HepG2 (cell line): ENCODE results near the gene ENTPD5. TPM values are rescaled to one million over a fixed set of nuclear protein-coding genes. Genes with fewer than 3 reads are reported as not detected.

Experiments used
- HMG20A ChIP-seq: IDR thresholded peaks from 2 replicates; pipeline ENCODE4 v1.6.1; 2016; ENCODE audit warnings: borderline replicate concordance
- NCOR1 ChIP-seq: fragments of 200-600 bp; sonication (generic); IDR thresholded peaks from 2 replicates; pipeline ENCODE4 v1.7.0; 2017; ENCODE audit warnings: antibody characterized with exemption, low read length, borderline replicate concordance
- NFYB ChIP-seq: sonication (generic); formaldehyde crosslinking; IDR thresholded peaks from 2 replicates; pipeline ENCODE4 v1.4.0; 2020; ENCODE audit warnings: missing genetic modification reagents
- PAF1 ChIP-seq: IDR thresholded peaks from 2 replicates; pipeline ENCODE4 v1.6.1; 2016; ENCODE audit warnings: missing genetic modification reagents, missing compliant biosample characterization
- RAD51 ChIP-seq: fragments of 450-650 bp; IDR thresholded peaks from 2 replicates; pipeline ENCODE4 v1.6.1; 2016; ENCODE audit warnings: borderline replicate concordance
- SMAD3 ChIP-seq: sonication (generic); formaldehyde crosslinking; IDR thresholded peaks from 2 replicates; pipeline ENCODE4 v1.4.0; 2020; ENCODE audit warnings: missing genetic modification reagents
- XRCC5 ChIP-seq: fragments of 200-400 bp; formaldehyde crosslinking; optimal IDR thresholded peaks from 2 replicates; pipeline ENCODE3; 2017; ENCODE audit warnings: mild to moderate bottlenecking, low read length
- ZFP82 ChIP-seq: sonication (generic); formaldehyde crosslinking; IDR thresholded peaks from 2 replicates; pipeline ENCODE4 v1.5.1; 2020; ENCODE audit warnings: mild to moderate bottlenecking, missing genetic modification reagents, borderline replicate concordance
- ZMYM3 ChIP-seq: sonication (generic); formaldehyde crosslinking; IDR thresholded peaks from 2 replicates; pipeline ENCODE4 v1.5.1; 2020; ENCODE audit warnings: mild to moderate bottlenecking, missing genetic modification reagents
- ZNF737 ChIP-seq: sonication (generic); formaldehyde crosslinking; IDR thresholded peaks from 2 replicates; pipeline ENCODE4 v1.5.0; 2020; ENCODE audit warnings: missing genetic modification reagents, mild to moderate bottlenecking, borderline replicate concordance
- ZNF749 ChIP-seq: sonication (generic); formaldehyde crosslinking; IDR thresholded peaks from 2 replicates; pipeline ENCODE4 v1.8.0; 2022; ENCODE audit warnings: mild to moderate bottlenecking, missing genetic modification reagents, moderate library complexity, borderline replicate concordance
- ZNF772 ChIP-seq: sonication (generic); formaldehyde crosslinking; IDR thresholded peaks from 2 replicates; pipeline ENCODE4 v1.5.0; 2020; ENCODE audit warnings: mild to moderate bottlenecking, missing genetic modification reagents
- ZNF883 ChIP-seq: sonication (generic); formaldehyde crosslinking; IDR thresholded peaks from 2 replicates; pipeline ENCODE4 v1.5.1; 2020; ENCODE audit warnings: mild to moderate bottlenecking, missing genetic modification reagents; ENCODE audit errors: not compliant biosample characterization
- polyA plus RNA-seq, 8 experiments: library from polyadenylated mRNA; depleted of rRNA in 3 of 8; stranded (reverse) in 7 of 8; unstranded in 1 of 8; fragments of >200 nt; fragmentation: Illumina TruSeq in 4 of 8; extraction: Trizol in 4 of 8; gene quantifications; 2 replicates each; pipeline versions ENCODE4 v1.2.1 to v1.2.3, GENCODE V29; 2011 to 2016; ENCODE audit warnings: low read depth in 4 of 8, missing spikeins in 1 of 8, mixed read lengths in 1 of 8; ENCODE audit not compliant: insufficient read depth in 1 of 8
- total RNA-seq, 5 experiments: library from RNA; depleted of rRNA; stranded (reverse); fragments of >200 nt; fragmentation: Illumina TruSeq; extraction: Trizol; gene quantifications; 2 replicates each; pipeline ENCODE4 v1.2.3, GENCODE V29; 2016; ENCODE audit warnings: low read depth in 1 of 5
- TF ChIP-seq, protein P1 (sequence below): sonication (generic); formaldehyde crosslinking; IDR thresholded peaks from 2 replicates; pipeline ENCODE4 v1.5.1; 2020; ENCODE audit warnings: missing genetic modification reagents, mild to moderate bottlenecking, borderline replicate concordance
- TF ChIP-seq, protein P2 (sequence below): sonication (generic); formaldehyde crosslinking; IDR thresholded peaks from 2 replicates; pipeline ENCODE4 v1.8.1; 2023; ENCODE audit warnings: mild to moderate bottlenecking, missing genetic modification reagents
- TF ChIP-seq, protein P3 (sequence below): IDR thresholded peaks from 2 replicates; pipeline ENCODE4 v1.6.1; 2016; ENCODE audit warnings: low read depth
- TF ChIP-seq, protein P4 (sequence below), 2 experiments: sonication (generic) in 1 of 2; formaldehyde crosslinking in 1 of 2; IDR thresholded peaks; 2 replicates each; pipeline versions ENCODE4 v1.5.1 to v1.6.1; 2011 to 2020; ENCODE audit warnings: borderline replicate concordance in 1 of 2, low read depth in 1 of 2, low read length in 1 of 2, mild to moderate bottlenecking in 1 of 2, missing genetic modification reagents in 1 of 2, moderate library complexity in 1 of 2
- TF ChIP-seq, protein P5 (sequence below): sonication (generic); formaldehyde crosslinking; IDR thresholded peaks from 2 replicates; pipeline ENCODE4 v1.5.0; 2020; ENCODE audit warnings: missing genetic modification reagents
- TF ChIP-seq, protein P6 (sequence below): sonication (generic); formaldehyde crosslinking; IDR thresholded peaks from 2 replicates; pipeline ENCODE4 v1.8.0; 2022; ENCODE audit warnings: mild to moderate bottlenecking, missing genetic modification reagents, moderate library complexity

Gene ENTPD5
- total and polyA plus RNA-seq, 2 of the 13 experiments (the other 11 are each of a cell fraction or from before 2014, with no cell fraction given): 33.8 to 43.3 TPM

DNA sequence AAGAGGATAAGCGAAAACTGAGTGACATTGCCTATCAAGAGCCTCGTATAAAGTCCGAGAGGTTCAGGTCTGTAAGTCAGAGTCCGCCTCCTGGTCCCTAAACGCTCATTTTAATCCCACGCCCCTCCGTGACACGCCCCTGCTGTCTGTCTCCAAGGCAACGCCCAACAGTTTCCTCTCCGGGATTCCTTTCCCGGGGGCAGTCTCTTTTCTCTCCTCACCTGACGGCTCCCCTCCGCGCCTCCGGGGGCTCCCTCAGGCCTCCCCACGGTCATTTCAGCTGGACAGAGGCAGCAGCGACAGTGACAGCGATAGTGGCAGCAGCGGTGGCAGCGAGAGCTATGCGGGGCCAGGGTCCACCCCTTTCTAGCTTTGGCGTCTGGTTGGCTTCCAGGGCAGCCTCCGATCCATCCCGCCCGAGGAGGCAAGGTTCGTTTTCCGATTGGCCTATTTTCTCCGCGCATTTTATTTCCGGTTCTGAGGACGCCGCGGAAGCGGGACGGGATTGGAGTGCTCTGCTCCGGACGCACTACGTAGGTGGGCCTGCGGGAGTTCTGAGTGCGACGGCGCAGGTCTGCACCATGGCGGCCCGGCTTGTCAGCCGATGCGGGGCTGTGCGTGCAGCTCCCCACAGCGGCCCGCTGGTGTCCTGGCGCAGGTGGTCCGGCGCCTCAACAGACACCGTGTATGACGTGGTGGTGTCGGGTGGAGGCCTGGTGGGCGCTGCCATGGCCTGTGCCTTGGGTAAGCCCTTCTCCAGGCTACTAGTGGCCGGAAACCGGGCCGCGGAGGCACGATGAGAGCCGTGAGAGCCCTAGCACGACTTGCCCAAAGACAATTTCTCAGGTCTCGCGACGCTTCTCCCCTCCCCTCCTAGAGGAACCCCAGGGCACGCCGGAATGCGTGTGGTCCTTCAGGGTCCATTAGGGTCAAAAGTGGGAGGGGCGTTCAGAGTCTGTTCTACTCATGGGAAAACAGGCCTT is 69.0 kb downstream of the ENTPD5 start, which contains the start of the genes COQ6 and FAM161B (continued):
- TF ChIP-seq, protein P1, sequence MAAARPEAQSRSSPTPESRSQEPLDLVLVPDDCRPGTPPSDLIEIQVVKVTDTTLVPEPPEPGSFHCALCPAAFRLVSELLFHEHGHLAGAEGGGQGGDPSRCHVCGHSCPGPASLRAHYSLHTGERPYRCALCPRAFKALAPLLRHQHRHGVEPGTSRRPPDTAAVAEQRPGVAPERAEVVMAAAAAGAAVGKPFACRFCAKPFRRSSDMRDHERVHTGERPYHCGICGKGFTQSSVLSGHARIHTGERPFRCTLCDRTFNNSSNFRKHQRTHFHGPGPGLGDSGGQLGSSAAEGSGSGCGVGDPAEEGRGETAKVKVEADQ (CRISPR knock-in tag): no peak; the same call in 1 of the 2 replicates
- TF ChIP-seq ZNF749 (CRISPR knock-in tag) (peak; percentile 62; the same call in 1 of the 2 replicates), NFYB (CRISPR knock-in tag) (peak; percentile 91), NCOR1 (peak; percentile 73), SMAD3 (CRISPR knock-in tag) (peak; percentile 63; the same call in 1 of the 2 replicates), ZNF883 (CRISPR knock-in tag) (no peak), ZNF737 (no peak), ZFP82 (CRISPR knock-in tag) (no peak), ZMYM3 (no peak), XRCC5 (peak; percentile 32), ZNF772 (peak; percentile 86; the same call in 1 of the 2 replicates), RAD51 (no peak), PAF1 (CRISPR knock-in tag) (no peak), HMG20A (CRISPR knock-in tag) (no peak; the same call in 1 of the 2 replicates)
- TF ChIP-seq, protein P2, sequence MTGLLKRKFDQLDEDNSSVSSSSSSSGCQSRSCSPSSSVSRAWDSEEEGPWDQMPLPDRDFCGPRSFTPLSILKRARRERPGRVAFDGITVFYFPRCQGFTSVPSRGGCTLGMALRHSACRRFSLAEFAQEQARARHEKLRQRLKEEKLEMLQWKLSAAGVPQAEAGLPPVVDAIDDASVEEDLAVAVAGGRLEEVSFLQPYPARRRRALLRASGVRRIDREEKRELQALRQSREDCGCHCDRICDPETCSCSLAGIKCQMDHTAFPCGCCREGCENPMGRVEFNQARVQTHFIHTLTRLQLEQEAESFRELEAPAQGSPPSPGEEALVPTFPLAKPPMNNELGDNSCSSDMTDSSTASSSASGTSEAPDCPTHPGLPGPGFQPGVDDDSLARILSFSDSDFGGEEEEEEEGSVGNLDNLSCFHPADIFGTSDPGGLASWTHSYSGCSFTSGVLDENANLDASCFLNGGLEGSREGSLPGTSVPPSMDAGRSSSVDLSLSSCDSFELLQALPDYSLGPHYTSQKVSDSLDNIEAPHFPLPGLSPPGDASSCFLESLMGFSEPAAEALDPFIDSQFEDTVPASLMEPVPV (CRISPR knock-in tag): peak; percentile 94
- TF ChIP-seq, protein P3, sequence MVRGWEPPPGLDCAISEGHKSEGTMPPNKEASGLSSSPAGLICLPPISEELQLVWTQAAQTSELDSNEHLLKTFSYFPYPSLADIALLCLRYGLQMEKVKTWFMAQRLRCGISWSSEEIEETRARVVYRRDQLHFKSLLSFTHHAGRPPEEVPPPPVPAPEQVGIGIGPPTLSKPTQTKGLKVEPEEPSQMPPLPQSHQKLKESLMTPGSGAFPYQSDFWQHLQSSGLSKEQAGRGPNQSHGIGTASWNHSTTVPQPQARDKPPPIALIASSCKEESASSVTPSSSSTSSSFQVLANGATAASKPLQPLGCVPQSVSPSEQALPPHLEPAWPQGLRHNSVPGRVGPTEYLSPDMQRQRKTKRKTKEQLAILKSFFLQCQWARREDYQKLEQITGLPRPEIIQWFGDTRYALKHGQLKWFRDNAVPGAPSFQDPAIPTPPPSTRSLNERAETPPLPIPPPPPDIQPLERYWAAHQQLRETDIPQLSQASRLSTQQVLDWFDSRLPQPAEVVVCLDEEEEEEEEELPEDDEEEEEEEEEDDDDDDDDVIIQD (CRISPR knock-in tag): peak; percentile 42
- TF ChIP-seq, protein P4, sequence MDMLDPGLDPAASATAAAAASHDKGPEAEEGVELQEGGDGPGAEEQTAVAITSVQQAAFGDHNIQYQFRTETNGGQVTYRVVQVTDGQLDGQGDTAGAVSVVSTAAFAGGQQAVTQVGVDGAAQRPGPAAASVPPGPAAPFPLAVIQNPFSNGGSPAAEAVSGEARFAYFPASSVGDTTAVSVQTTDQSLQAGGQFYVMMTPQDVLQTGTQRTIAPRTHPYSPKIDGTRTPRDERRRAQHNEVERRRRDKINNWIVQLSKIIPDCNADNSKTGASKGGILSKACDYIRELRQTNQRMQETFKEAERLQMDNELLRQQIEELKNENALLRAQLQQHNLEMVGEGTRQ (IDR thresholded peaks at IDR 0.05; ENCODE audit: low read depth, low read length): no peak
- TF ChIP-seq, protein P4 (CRISPR knock-in tag; IDR thresholded peaks at IDR 0.05; ENCODE audit: borderline replicate concordance): no peak
- TF ChIP-seq, protein P5, sequence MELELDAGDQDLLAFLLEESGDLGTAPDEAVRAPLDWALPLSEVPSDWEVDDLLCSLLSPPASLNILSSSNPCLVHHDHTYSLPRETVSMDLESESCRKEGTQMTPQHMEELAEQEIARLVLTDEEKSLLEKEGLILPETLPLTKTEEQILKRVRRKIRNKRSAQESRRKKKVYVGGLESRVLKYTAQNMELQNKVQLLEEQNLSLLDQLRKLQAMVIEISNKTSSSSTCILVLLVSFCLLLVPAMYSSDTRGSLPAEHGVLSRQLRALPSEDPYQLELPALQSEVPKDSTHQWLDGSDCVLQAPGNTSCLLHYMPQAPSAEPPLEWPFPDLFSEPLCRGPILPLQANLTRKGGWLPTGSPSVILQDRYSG: no peak
- TF ChIP-seq, protein P6, sequence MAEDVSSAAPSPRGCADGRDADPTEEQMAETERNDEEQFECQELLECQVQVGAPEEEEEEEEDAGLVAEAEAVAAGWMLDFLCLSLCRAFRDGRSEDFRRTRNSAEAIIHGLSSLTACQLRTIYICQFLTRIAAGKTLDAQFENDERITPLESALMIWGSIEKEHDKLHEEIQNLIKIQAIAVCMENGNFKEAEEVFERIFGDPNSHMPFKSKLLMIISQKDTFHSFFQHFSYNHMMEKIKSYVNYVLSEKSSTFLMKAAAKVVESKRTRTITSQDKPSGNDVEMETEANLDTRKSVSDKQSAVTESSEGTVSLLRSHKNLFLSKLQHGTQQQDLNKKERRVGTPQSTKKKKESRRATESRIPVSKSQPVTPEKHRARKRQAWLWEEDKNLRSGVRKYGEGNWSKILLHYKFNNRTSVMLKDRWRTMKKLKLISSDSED (CRISPR knock-in tag): no peak
